GM23248 (cell line): ENCODE results near the gene TSPAN9.

ENCODE experiments used
- EZH2 ChIP-seq: fragments of 200-600 bp; sonication (generic); IDR thresholded peaks from 2 replicates; pipeline ENCODE4 v1.6.1; 2018; ENCODE audit warnings: antibody characterized with exemption, mild to moderate bottlenecking; ENCODE audit not compliant: insufficient read depth, poor library complexity, severe bottlenecking
- EZH2phosphoT487 ChIP-seq: fragments of 200-600 bp; sonication (generic); IDR thresholded peaks from 2 replicates; pipeline ENCODE4 v1.6.1; 2018; ENCODE audit warnings: antibody characterized with exemption, moderate library complexity, mild to moderate bottlenecking, low read depth; ENCODE audit not compliant: insufficient read depth

DNA sequence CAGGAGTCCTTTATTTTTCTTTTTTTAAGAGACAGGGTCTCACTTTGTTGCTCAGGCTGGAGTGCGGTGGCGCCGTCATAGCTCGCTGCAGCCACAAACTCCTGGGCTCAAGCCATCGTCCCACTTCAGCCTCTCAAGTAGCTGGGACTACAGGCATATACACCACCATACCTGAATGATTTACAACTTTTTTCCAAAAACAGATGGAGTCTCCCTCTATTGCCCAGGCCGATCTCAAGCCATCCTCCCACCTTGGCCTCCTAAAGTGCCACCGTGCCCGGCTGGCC is 205.1 kb downstream of the TSPAN9 start:
- TF ChIP-seq EZH2phosphoT487 (no peak), EZH2 (no peak)
